ENCODE results near the gene CYREN. TPM values are rescaled to one million over a fixed set of nuclear protein-coding genes. Genes with fewer than 3 reads are reported as not detected.
A peak's percentile ranks its signal among the peaks of the same experiment; 100 is the strongest.

Gene CYREN
- total and polyA plus RNA-seq, 2 of the 13 experiments (the other 11 are each of a cell fraction or from before 2014, with no cell fraction given): 20.7 to 60.7 TPM

DNA sequence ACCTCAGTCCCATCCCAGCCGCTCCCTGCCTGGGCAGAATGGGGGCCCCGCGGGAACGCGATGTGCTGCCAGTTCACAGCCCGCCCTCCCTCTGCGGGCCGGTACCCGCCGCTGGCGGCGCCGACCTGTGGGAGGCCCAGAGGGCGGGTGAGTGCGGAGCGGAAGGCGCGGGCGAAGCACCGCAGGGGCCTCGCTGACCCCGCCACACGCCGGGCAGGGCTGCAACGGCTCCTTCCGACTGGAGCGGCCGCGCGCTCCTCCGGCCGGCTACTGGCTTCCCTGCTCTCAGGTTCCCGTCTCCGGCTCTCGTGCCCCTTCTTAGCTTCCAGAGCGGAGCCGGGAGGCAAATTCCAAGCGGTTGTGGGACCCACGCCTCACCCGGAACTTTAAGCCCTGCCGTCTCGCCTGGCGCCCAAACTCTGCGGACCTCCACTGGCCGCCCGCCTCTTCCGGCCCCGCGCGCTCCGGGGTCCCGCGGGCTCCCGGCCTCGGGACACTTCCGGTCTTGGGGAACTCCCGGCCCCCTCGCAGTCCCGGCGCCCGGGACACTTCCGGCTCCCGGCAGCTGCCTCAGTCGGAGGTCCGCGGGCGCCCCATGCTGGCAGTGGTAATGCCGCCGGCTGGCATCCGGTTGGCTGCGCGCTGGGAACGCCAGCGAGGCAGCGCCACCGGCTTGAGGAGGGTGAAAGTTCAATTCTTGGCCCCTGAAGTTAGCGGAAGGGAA, at the start of gene CYREN (continued):
- no peak for TF ChIP-seq ZNF737 (CRISPR knock-in tag; IDR thresholded peaks at IDR 0.05; ENCODE audit: borderline replicate concordance)
- TF ChIP-seq, protein P1, sequence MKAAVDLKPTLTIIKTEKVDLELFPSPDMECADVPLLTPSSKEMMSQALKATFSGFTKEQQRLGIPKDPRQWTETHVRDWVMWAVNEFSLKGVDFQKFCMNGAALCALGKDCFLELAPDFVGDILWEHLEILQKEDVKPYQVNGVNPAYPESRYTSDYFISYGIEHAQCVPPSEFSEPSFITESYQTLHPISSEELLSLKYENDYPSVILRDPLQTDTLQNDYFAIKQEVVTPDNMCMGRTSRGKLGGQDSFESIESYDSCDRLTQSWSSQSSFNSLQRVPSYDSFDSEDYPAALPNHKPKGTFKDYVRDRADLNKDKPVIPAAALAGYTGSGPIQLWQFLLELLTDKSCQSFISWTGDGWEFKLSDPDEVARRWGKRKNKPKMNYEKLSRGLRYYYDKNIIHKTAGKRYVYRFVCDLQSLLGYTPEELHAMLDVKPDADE (CRISPR knock-in tag; IDR thresholded peaks at IDR 0.05): 0 out of 2 replicates have a peak, but pooled peaks have one; percentile 69
- TF ChIP-seq ZNF33B (CRISPR knock-in tag; IDR thresholded peaks at IDR 0.05): peak; percentile 87
- TF ChIP-seq ZFP36 (IDR thresholded peaks at IDR 0.05; ENCODE audit: borderline replicate concordance, low read depth, low read length, partially characterized antibody): peak; percentile 3
- TF ChIP-seq, protein P2, sequence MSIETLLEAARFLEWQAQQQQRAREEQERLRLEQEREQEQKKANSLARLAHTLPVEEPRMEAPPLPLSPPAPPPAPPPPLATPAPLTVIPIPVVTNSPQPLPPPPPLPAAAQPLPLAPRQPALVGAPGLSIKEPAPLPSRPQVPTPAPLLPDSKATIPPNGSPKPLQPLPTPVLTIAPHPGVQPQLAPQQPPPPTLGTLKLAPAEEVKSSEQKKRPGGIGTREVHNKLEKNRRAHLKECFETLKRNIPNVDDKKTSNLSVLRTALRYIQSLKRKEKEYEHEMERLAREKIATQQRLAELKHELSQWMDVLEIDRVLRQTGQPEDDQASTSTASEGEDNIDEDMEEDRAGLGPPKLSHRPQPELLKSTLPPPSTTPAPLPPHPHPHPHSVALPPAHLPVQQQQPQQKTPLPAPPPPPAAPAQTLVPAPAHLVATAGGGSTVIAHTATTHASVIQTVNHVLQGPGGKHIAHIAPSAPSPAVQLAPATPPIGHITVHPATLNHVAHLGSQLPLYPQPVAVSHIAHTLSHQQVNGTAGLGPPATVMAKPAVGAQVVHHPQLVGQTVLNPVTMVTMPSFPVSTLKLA (IDR thresholded peaks at IDR 0.05): 0 out of 2 replicates have a peak, but pooled peaks have one; percentile 10
- TF ChIP-seq RFXAP (CRISPR knock-in tag; IDR thresholded peaks at IDR 0.05; ENCODE audit: borderline replicate concordance): peak; percentile 79; the same call in 1 of the 2 replicates
- TF ChIP-seq, protein P3, sequence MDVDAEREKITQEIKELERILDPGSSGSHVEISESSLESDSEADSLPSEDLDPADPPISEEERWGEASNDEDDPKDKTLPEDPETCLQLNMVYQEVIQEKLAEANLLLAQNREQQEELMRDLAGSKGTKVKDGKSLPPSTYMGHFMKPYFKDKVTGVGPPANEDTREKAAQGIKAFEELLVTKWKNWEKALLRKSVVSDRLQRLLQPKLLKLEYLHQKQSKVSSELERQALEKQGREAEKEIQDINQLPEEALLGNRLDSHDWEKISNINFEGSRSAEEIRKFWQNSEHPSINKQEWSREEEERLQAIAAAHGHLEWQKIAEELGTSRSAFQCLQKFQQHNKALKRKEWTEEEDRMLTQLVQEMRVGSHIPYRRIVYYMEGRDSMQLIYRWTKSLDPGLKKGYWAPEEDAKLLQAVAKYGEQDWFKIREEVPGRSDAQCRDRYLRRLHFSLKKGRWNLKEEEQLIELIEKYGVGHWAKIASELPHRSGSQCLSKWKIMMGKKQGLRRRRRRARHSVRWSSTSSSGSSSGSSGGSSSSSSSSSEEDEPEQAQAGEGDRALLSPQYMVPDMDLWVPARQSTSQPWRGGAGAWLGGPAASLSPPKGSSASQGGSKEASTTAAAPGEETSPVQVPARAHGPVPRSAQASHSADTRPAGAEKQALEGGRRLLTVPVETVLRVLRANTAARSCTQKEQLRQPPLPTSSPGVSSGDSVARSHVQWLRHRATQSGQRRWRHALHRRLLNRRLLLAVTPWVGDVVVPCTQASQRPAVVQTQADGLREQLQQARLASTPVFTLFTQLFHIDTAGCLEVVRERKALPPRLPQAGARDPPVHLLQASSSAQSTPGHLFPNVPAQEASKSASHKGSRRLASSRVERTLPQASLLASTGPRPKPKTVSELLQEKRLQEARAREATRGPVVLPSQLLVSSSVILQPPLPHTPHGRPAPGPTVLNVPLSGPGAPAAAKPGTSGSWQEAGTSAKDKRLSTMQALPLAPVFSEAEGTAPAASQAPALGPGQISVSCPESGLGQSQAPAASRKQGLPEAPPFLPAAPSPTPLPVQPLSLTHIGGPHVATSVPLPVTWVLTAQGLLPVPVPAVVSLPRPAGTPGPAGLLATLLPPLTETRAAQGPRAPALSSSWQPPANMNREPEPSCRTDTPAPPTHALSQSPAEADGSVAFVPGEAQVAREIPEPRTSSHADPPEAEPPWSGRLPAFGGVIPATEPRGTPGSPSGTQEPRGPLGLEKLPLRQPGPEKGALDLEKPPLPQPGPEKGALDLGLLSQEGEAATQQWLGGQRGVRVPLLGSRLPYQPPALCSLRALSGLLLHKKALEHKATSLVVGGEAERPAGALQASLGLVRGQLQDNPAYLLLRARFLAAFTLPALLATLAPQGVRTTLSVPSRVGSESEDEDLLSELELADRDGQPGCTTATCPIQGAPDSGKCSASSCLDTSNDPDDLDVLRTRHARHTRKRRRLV (CRISPR knock-in tag; IDR thresholded peaks at IDR 0.05): peak; percentile 69; the same call in 1 of the 2 replicates
- TF ChIP-seq ZFP36L2 (CRISPR knock-in tag; IDR thresholded peaks at IDR 0.05): no peak
- peak; percentile 44 for TF ChIP-seq HNRNPK (IDR thresholded peaks at IDR 0.05; ENCODE audit: low read depth, low read length, poor library complexity, severe bottlenecking)
- TF ChIP-seq ZNF567 (CRISPR knock-in tag; IDR thresholded peaks at IDR 0.05; ENCODE audit: borderline replicate concordance): no peak
- TF ChIP-seq MAFG (CRISPR knock-in tag; IDR thresholded peaks at IDR 0.05): no peak
- TF ChIP-seq ZC3H13 (CRISPR knock-in tag; IDR thresholded peaks at IDR 0.05): peak; percentile 90
- TF ChIP-seq ZNF724P (CRISPR knock-in tag; IDR thresholded peaks at IDR 0.05; ENCODE audit: borderline replicate concordance): peak; percentile 39; the same call in 1 of the 2 replicates
- TF ChIP-seq SSRP1 (CRISPR knock-in tag; IDR thresholded peaks at IDR 0.05): no peak
- no peak for TF ChIP-seq ZNF260 (CRISPR knock-in tag; IDR thresholded peaks at IDR 0.05; ENCODE audit: borderline replicate concordance, low read depth)
- 0 out of 2 replicates have a peak, but pooled peaks have one; percentile 25 for TF ChIP-seq ZFAT (CRISPR knock-in tag; conservative IDR thresholded peaks at IDR 0.05)
- TF ChIP-seq ZNF788 (CRISPR knock-in tag; IDR thresholded peaks at IDR 0.05; ENCODE audit: borderline replicate concordance): peak; percentile 71; the same call in 1 of the 2 replicates
- peak; percentile 89 for TF ChIP-seq GTF3A (CRISPR knock-in tag; conservative IDR thresholded peaks at IDR 0.05)
- TF ChIP-seq NFE2L1 (CRISPR knock-in tag; IDR thresholded peaks at IDR 0.05; ENCODE audit: borderline replicate concordance): no peak
- TF ChIP-seq FOSL2 (CRISPR knock-in tag; IDR thresholded peaks at IDR 0.05): peak; percentile 15; the same call in 1 of the 2 replicates
